Stimulated activated CD4-positive, alpha-beta T cell treated with anti-CD3 and anti-CD28 coated beads, Interleukin-1b, Interleukin-23, amount 100 ng/mL, for 4 hours (primary cell): ENCODE measurements around the gene NBAS.
"Not testable (repeated sequence)": the region's sequence is repeated elsewhere in the genome, so short reads cannot be mapped to it uniquely, and the experiment has no call there.

Source experiments
- DNase-seq, 2 donors: peaks; one replicate each; pipeline ENCODE4 v3.0.0-alpha.2; 2020; ENCODE audit warnings: low read depth in 2 of 2

NBAS gene

GRCh38 chr2:15460112-15460620 is 101.0 kb downstream of the NBAS start:
- DNase-seq: no peak

GRCh38 chr2:15458277-15458676 is 102.9 kb downstream of the NBAS start:
- DNase-seq: no peak

GRCh38 chr2:15457868-15458267 is 103.3 kb downstream of the NBAS start:
- no peak for DNase-seq

- DNase-seq: no peak
Measured at GRCh38 chr2:15456352-15456751, 104.8 kb downstream of the NBAS start.

- DNase-seq: no peak
Measured at GRCh38 chr2:15450808-15451207, 110.3 kb downstream of the NBAS start.

GRCh38 chr2:15449556-15450236 is 111.4 kb downstream of the NBAS start:
- no peak for DNase-seq

GRCh38 chr2:15448250-15448839 is 112.8 kb downstream of the NBAS start:
- no peak for DNase-seq

GRCh38 chr2:15447381-15447780 is 113.8 kb downstream of the NBAS start:
- DNase-seq: no peak

GRCh38 chr2:15446961-15447360 is 114.2 kb downstream of the NBAS start:
- DNase-seq: no peak

GRCh38 chr2:15445891-15446562 is 115.1 kb downstream of the NBAS start:
- DNase-seq: no peak

- not testable (repeated sequence) for DNase-seq
Measured at GRCh38 chr2:15439768-15440524, 121.2 kb downstream of the NBAS start.

- not testable (repeated sequence) for DNase-seq
Measured at GRCh38 chr2:15439366-15439765, 121.8 kb downstream of the NBAS start.

- no peak for DNase-seq
Measured at GRCh38 chr2:15436195-15436594, 124.9 kb downstream of the NBAS start.

GRCh38 chr2:15435474-15435873 is 125.7 kb downstream of the NBAS start:
- DNase-seq: no peak

GRCh38 chr2:15432642-15433256 is 128.4 kb downstream of the NBAS start:
- no peak for DNase-seq

GRCh38 chr2:15429032-15429431 is 132.1 kb downstream of the NBAS start:
- no peak for DNase-seq

GRCh38 chr2:15427987-15428386 is 133.1 kb downstream of the NBAS start:
- no peak for DNase-seq

- DNase-seq: no peak
Measured at GRCh38 chr2:15426606-15427005, 134.5 kb downstream of the NBAS start.

GRCh38 chr2:15425712-15426111 is 135.4 kb downstream of the NBAS start:
- DNase-seq: no peak

- no peak for DNase-seq
Measured at GRCh38 chr2:15421753-15422152, 139.4 kb downstream of the NBAS start.

GRCh38 chr2:15415748-15416147 is 145.4 kb downstream of the NBAS start:
- DNase-seq: no peak

GRCh38 chr2:15412779-15413178 is 148.4 kb downstream of the NBAS start:
- no peak for DNase-seq
